Fibroblast of skin of back (primary cell): ENCODE data around the gene KANK3.

Experiments used
- DNase-seq: peaks from one replicate; pipeline ENCODE4 v3.0.0-alpha.2; 2013

KANK3 gene

GRCh38 chr19:8337728-8338127 lies 5.3 kb downstream of the KANK3 start:
- DNase-seq, result no peak

- no peak for DNase-seq
Measured at GRCh38 chr19:8336660-8337059, 6.4 kb downstream of the KANK3 start.

- no peak for DNase-seq
Measured at GRCh38 chr19:8336072-8336569, 6.9 kb downstream of the KANK3 start.

GRCh38 chr19:8335343-8336071 lies 7.6 kb downstream of the KANK3 start:
- no peak for DNase-seq

GRCh38 chr19:8334458-8335342 lies 8.4 kb downstream of the KANK3 start:
- peak; percentile 43 for DNase-seq

GRCh38 chr19:8333767-8334457 lies 9.2 kb downstream of the KANK3 start:
- DNase-seq, result no peak

- no peak for DNase-seq
Measured at GRCh38 chr19:8332976-8333766, 9.9 kb downstream of the KANK3 start.

- no peak for DNase-seq
Measured at GRCh38 chr19:8331263-8331845, 11.7 kb downstream of the KANK3 start.

GRCh38 chr19:8329996-8330395 lies 13.1 kb downstream of the KANK3 start:
- DNase-seq, result no peak

GRCh38 chr19:8325454-8325853 lies 17.6 kb downstream of the KANK3 start:
- DNase-seq, result no peak

- DNase-seq, result no peak
Measured at GRCh38 chr19:8324186-8325050, 18.6 kb downstream of the KANK3 start.

- DNase-seq, result no peak
Measured at GRCh38 chr19:8323781-8324185, 19.3 kb downstream of the KANK3 start.

- DNase-seq, result no peak
Measured at GRCh38 chr19:8322638-8322997, 20.4 kb downstream of the KANK3 start.

GRCh38 chr19:8321986-8322637 lies 20.9 kb downstream of the KANK3 start:
- DNase-seq, result no peak

GRCh38 chr19:8321067-8321985 lies 21.7 kb downstream of the KANK3 start, which contains the start of the genes NDUFA7 and RPS28:
Gene NDUFA7 (minus strand): TSS chr19:8321375. CDS start chr19:8321358, 17 bp downstream.
Gene RPS28 (plus strand): TSS chr19:8321496. CDS start chr19:8321531, 35 bp downstream.
- DNase-seq, result peak; percentile 92

- no peak for DNase-seq
Measured at GRCh38 chr19:8320564-8321066, 22.4 kb downstream of the KANK3 start.

GRCh38 chr19:8319807-8320520 lies 23.1 kb downstream of the KANK3 start:
- no peak for DNase-seq

GRCh38 chr19:8318835-8319234 lies 24.2 kb downstream of the KANK3 start:
- DNase-seq, result peak; percentile 32
